Measurements from ENCODE around the gene GUCA2B. TPM values are rescaled to one million over a fixed set of nuclear protein-coding genes. Genes with fewer than 3 reads are reported as not detected.

The GUCA2B gene
- total RNA-seq, 1 experiment from 2014 or later: not detected

GRCh38 chr1:42136466-42136865, 16.7 kb upstream of the GUCA2B start:
- no peaks in the 10 kb centered on the region for H3K27me3 Mint-ChIP-seq (ENCODE audit: insufficient read depth, unreplicated experiment)
- no TSS peak for BruUV-seq (replicated peaks)
- TF ChIP-seq, protein P1, sequence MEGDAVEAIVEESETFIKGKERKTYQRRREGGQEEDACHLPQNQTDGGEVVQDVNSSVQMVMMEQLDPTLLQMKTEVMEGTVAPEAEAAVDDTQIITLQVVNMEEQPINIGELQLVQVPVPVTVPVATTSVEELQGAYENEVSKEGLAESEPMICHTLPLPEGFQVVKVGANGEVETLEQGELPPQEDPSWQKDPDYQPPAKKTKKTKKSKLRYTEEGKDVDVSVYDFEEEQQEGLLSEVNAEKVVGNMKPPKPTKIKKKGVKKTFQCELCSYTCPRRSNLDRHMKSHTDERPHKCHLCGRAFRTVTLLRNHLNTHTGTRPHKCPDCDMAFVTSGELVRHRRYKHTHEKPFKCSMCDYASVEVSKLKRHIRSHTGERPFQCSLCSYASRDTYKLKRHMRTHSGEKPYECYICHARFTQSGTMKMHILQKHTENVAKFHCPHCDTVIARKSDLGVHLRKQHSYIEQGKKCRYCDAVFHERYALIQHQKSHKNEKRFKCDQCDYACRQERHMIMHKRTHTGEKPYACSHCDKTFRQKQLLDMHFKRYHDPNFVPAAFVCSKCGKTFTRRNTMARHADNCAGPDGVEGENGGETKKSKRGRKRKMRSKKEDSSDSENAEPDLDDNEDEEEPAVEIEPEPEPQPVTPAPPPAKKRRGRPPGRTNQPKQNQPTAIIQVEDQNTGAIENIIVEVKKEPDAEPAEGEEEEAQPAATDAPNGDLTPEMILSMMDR (IDR thresholded peaks at IDR 0.05; ENCODE audit: unreplicated experiment): no peak
- CTCF ChIA-PET: interaction anchor here (0.9 to 1.2 kb wide), 2 partner anchors 13 to 563 kb away, joined by 3 read pairs; no protein-coding TSS in a partner anchor
- H3K27ac Mint-ChIP-seq (ENCODE audit: low read depth, unreplicated experiment): no peak overlapping the region
- H3K36me3 Mint-ChIP-seq (ENCODE audit: insufficient read depth, unreplicated experiment): no peaks in the 10 kb centered on the region
- H3K4me1 Mint-ChIP-seq (ENCODE audit: insufficient read depth, unreplicated experiment): no peaks in the 10 kb centered on the region
- no peak for DNase-seq (ENCODE audit: unreplicated experiment)
- intact Hi-C loops (cut with micrococcal nuclease): no loop called here
- H3K4me3 Mint-ChIP-seq (ENCODE audit: unreplicated experiment): no peak overlapping the region
- no peaks in the 10 kb centered on the region for H3K9me3 Mint-ChIP-seq (ENCODE audit: unreplicated experiment)
- POLR2A ChIA-PET: no interaction called here

DNA sequence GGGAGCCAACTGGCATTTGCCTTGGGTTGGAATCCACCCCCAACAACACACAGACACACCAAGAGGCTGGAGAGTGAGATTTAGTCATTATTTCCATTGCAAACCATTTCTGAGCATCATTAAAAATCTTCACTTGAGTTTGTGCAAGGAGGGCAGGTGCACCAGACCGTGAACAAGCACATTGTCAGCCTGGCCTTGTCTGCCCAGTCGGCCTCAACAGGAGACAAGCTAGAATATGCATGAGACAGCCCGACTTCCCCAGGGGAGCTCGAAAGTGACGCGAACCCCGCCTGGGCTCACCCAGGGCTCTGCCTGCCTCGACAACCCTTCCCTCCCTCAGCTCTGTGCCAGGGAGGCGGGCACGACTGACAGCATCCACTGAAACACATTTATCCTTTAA, 15.4 kb upstream of the GUCA2B start:
- POLR2A ChIA-PET: no interaction called here
- BruUV-seq (replicated peaks): no TSS peak

DNA sequence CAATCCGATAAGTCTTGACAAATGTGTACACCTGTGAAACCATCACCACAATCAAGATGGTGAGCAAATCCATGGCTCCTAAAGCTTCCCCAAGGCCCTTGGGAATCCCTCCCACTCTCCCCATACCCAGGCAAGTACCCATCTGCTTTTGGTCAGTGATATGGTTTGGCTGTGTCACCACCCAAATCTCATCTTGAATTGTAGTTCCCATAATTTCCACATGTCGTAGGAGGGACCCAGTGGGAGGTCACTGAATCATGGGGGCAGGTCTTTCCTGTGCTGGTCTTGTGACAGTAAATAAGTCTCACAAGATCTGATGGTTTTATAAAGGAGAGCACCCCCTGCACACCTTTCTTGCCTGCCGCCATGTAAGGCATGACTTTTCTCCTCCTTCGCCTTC, 14.6 kb upstream of the GUCA2B start:
- POLR2A ChIA-PET: interaction anchor here (0.5 kb wide), 1 partner anchor 197 kb away, joined by 5 read pairs; no protein-coding TSS in a partner anchor
- CTCF ChIA-PET: interaction anchor here (1.5 kb wide), 1 partner anchor 35 kb away, joined by 6 read pairs; no protein-coding TSS in a partner anchor
- no peaks in the 10 kb centered on the region for H3K4me1 Mint-ChIP-seq (ENCODE audit: insufficient read depth, unreplicated experiment)
- no peak for DNase-seq (ENCODE audit: unreplicated experiment)
- peaks cover 11% of the 10 kb centered on the region for H3K27me3 Mint-ChIP-seq (ENCODE audit: insufficient read depth, unreplicated experiment)
- TF ChIP-seq, protein P1 (IDR thresholded peaks at IDR 0.05; ENCODE audit: unreplicated experiment): no peak
- intact Hi-C loops (cut with micrococcal nuclease): no loop called here
- H3K36me3 Mint-ChIP-seq (ENCODE audit: insufficient read depth, unreplicated experiment): no peaks in the 10 kb centered on the region
- H3K4me3 Mint-ChIP-seq (ENCODE audit: unreplicated experiment): no peak overlapping the region
- BruUV-seq (replicated peaks): no TSS peak
- H3K9me3 Mint-ChIP-seq (ENCODE audit: unreplicated experiment): no peaks in the 10 kb centered on the region
- no peak overlapping the region for H3K27ac Mint-ChIP-seq (ENCODE audit: low read depth, unreplicated experiment)

More for the DNA sequence above, 15.4 kb upstream of the GUCA2B start:
- Mint-ChIP-seq H3K9me3 (ENCODE audit: unreplicated experiment) (no peaks in the 10 kb centered on the region), H3K4me3 (ENCODE audit: unreplicated experiment) (no peak overlapping the region), H3K27ac (ENCODE audit: low read depth, unreplicated experiment) (no peak overlapping the region), H3K36me3 (ENCODE audit: insufficient read depth, unreplicated experiment) (no peaks in the 10 kb centered on the region), H3K27me3 (ENCODE audit: insufficient read depth, unreplicated experiment) (peaks cover 10% of the 10 kb centered on the region), H3K4me1 (ENCODE audit: insufficient read depth, unreplicated experiment) (no peaks in the 10 kb centered on the region)
- intact Hi-C loops (cut with micrococcal nuclease): no loop called here
- no peak for DNase-seq (ENCODE audit: unreplicated experiment)
- CTCF ChIA-PET: interaction anchor here (0.6 to 1.5 kb wide), 2 partner anchors 36 to 78 kb away, joined by 4 to 6 read pairs; no protein-coding TSS in a partner anchor
- TF ChIP-seq, protein P1 (IDR thresholded peaks at IDR 0.05; ENCODE audit: unreplicated experiment): no peak

- no peak for DNase-seq (ENCODE audit: unreplicated experiment)
- no peak overlapping the region for H3K4me3 Mint-ChIP-seq (ENCODE audit: unreplicated experiment)
- POLR2A ChIA-PET: no interaction called here
- H3K9me3 Mint-ChIP-seq (ENCODE audit: unreplicated experiment): no peaks in the 10 kb centered on the region
- no peaks in the 10 kb centered on the region for H3K4me1 Mint-ChIP-seq (ENCODE audit: insufficient read depth, unreplicated experiment)
- CTCF ChIA-PET: no interaction called here
- no peak overlapping the region for H3K27ac Mint-ChIP-seq (ENCODE audit: low read depth, unreplicated experiment)
- intact Hi-C loops (cut with micrococcal nuclease): no loop called here
- TF ChIP-seq, protein P1 (IDR thresholded peaks at IDR 0.05; ENCODE audit: unreplicated experiment): no peak
- BruUV-seq (replicated peaks): no TSS peak
- H3K27me3 Mint-ChIP-seq (ENCODE audit: insufficient read depth, unreplicated experiment): peaks cover 11% of the 10 kb centered on the region
- no peaks in the 10 kb centered on the region for H3K36me3 Mint-ChIP-seq (ENCODE audit: insufficient read depth, unreplicated experiment)
Measured at GRCh38 chr1:42139444-42139843, 13.8 kb upstream of the GUCA2B start.

Data from MCF 10A (cell line).